Left lung (tissue), 10 donors: ENCODE results near the gene ANAPC7. TPM values are rescaled to one million over a fixed set of nuclear protein-coding genes. Genes with fewer than 3 reads are reported as not detected.
"Not testable (repeated sequence)": the region's sequence is repeated elsewhere in the genome, so short reads cannot be mapped to it uniquely, and the experiment has no call there.

Experiments
- ATAC-seq: fragments of 200-7000 bp; cut with Tn5 transposase; one replicate; pipeline ENCODE4 v1.9.1; 2020; ENCODE audit warnings: moderate library complexity
- DNase-seq, 4 donors: peaks; one replicate each; pipeline ENCODE4 v3.0.0-alpha.2; 2013 to 2020
- H3K27ac ChIP-seq, 2 donors: fragments of 200-600 bp; sonication (generic) in 1 of 2; one replicate each; pipeline versions ENCODE4 v1.5.0 to v1.8.0; 2020 to 2021
- H3K27me3 ChIP-seq, 2 donors: fragments of 200-600 bp; sonication (generic) in 1 of 2; one replicate each; pipeline versions ENCODE4 v1.5.0 to v1.8.0; 2020 to 2021
- H3K36me3 ChIP-seq, 2 donors: fragments of 200-600 bp; sonication (generic) in 1 of 2; one replicate each; pipeline versions ENCODE4 v1.5.0 to v1.8.0; 2020 to 2021
- H3K4me1 ChIP-seq, 2 donors: fragments of 200-600 bp; one replicate each; pipeline ENCODE4 v1.8.0; 2021
- H3K4me3 ChIP-seq, 2 donors: fragments of 200-600 bp; sonication (generic) in 1 of 2; one replicate each; pipeline versions ENCODE4 v1.5.0 to v1.8.0; 2020 to 2021; ENCODE audit warnings: mild to moderate bottlenecking in 1 of 2
- H3K9me3 ChIP-seq, 2 donors: fragments of 200-600 bp; sonication (generic) in 1 of 2; one replicate each; pipeline versions ENCODE4 v1.5.0 to v1.8.0; 2020 to 2021
- CTCF ChIP-seq, 2 donors: fragments of 200-600 bp; sonication (generic) in 1 of 2; IDR thresholded peaks; one replicate each; pipeline versions ENCODE4 v1.5.0 to v1.8.0; 2021; ENCODE audit warnings: antibody characterized with exemption in 2 of 2
- intact Hi-C, 2 donors: fragments of 100-400 bp; cut with DNase I; formaldehyde crosslinking; loops; one replicate each; pipeline versions ENCODE4 v1.11.2 to v1.14.2; 2022
- polyA plus RNA-seq, 6 donors: library from polyadenylated mRNA; unstranded; fragments of 120-200 nt; gene quantifications; one replicate each; pipeline ENCODE4 v1.2.1, GENCODE V29; 2013; ENCODE audit not compliant: insufficient read length in 6 of 6
- total RNA-seq, 2 donors: library from RNA; stranded (reverse); fragmentation: NEBNext Ultra II Directional; extraction: Animal tissue kit (Norgen Biotek cat#: 25700); gene quantifications; one replicate each; pipeline ENCODE4 v1.2.1, GENCODE V29; 2021
- donor health status: DM: no; HTN: yes; CAD: no.
- donor health status: DM: no; HTN: no; CAD: no.

Gene ANAPC7
- total and polyA plus RNA-seq, 8 donors, result 48.6 to 94.6 (median 84.2) TPM

GRCh38 chr12:110343736-110344555, 59.6 kb downstream of the ANAPC7 start:
- ATAC-seq (no peak), DNase-seq (no peak)
- Histone ChIP-seq H3K9me3 (no peaks in the 10 kb centered on the region), H3K27me3 (no peaks in the 10 kb centered on the region), H3K4me3 (no peak overlapping the region), H3K4me1 (peaks cover 6 to 15% of the 10 kb centered on the region in 2 donors), H3K36me3 (peaks cover 8 to 100% of the 10 kb centered on the region in 2 donors), H3K27ac (no peak overlapping the region)
- intact Hi-C loops, result no loop called here
- no peak for TF ChIP-seq CTCF (IDR thresholded peaks at IDR 0.05)

DNA sequence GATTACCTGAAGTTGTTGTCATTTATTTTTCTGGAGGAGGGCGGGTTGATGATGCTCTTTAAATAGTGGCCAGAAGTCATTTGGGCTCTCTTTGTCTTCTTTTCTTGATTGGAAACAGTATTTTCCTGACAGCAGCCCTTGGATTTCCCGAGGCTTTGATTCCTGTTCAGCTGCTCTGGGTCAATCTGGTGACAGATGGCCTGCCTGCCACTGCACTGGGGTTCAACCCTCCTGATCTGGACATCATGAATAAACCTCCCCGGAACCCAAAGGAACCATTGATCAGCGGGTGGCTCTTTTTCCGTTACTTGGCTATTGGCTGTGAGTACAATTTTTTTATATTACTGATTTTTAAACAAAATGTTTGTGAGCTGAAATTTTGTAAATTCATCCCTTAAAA, 60.4 kb downstream of the ANAPC7 start:
- Histone ChIP-seq H3K27ac (no peak overlapping the region), H3K9me3 (no peaks in the 10 kb centered on the region), H3K36me3 (peaks cover 8 to 100% of the 10 kb centered on the region in 2 donors), H3K27me3 (no peaks in the 10 kb centered on the region), H3K4me1 (peaks cover 9 to 18% of the 10 kb centered on the region in 2 donors), H3K4me3 (no peak overlapping the region)
- no peak for TF ChIP-seq CTCF (IDR thresholded peaks at IDR 0.05)
- DNase-seq (no peak), ATAC-seq (no peak)
- intact Hi-C loops, result no loop called here

DNA sequence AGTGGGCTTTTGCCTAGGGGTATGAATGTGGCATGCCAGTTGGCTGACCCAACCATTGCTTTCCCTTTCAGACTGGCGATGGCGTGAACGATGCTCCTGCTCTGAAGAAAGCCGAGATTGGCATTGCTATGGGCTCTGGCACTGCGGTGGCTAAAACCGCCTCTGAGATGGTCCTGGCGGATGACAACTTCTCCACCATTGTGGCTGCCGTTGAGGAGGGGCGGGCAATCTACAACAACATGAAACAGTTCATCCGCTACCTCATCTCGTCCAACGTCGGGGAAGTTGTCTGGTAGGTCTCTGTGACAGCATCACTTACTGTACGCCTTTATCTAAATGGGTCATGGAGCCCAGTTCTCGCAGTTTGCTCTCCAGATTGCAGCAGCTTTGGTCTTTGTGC, 61.4 kb downstream of the ANAPC7 start:
- Histone ChIP-seq H3K27me3 (no peaks in the 10 kb centered on the region), H3K9me3 (no peaks in the 10 kb centered on the region), H3K27ac (no peak overlapping the region), H3K4me1 (peaks cover 9 to 18% of the 10 kb centered on the region in 2 donors), H3K36me3 (peaks cover 8 to 100% of the 10 kb centered on the region in 2 donors), H3K4me3 (no peak overlapping the region)
- DNase-seq (no peak), ATAC-seq (no peak)
- intact Hi-C loops, result no loop called here
- no peak for TF ChIP-seq CTCF (IDR thresholded peaks at IDR 0.05)

DNA sequence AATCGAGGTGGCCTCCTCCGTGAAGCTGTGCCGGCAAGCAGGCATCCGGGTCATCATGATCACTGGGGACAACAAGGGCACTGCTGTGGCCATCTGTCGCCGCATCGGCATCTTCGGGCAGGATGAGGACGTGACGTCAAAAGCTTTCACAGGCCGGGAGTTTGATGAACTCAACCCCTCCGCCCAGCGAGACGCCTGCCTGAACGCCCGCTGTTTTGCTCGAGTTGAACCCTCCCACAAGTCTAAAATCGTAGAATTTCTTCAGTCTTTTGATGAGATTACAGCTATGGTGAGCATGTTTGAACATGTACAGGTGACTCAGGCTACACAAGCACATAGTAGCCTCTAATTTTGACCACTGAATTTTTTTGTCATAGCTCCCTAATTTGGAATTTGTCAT, 62.8 kb downstream of the ANAPC7 start:
- intact Hi-C loops, result no loop called here
- TF ChIP-seq CTCF (IDR thresholded peaks at IDR 0.05), result no peak
- peaks cover 9 to 16% of the 10 kb centered on the region in 2 donors for H3K4me1 ChIP-seq
- H3K4me3 ChIP-seq, result no peak overlapping the region
- peak overlapping the region in 1 of 2 donors; percentile 54 for H3K27ac ChIP-seq
- peaks cover 0 to 100% of the 10 kb centered on the region in 2 donors for H3K36me3 ChIP-seq
- no peaks in the 10 kb centered on the region for H3K27me3 ChIP-seq
- ATAC-seq (no peak), DNase-seq (no peak)
- no peaks in the 10 kb centered on the region for H3K9me3 ChIP-seq

DNA sequence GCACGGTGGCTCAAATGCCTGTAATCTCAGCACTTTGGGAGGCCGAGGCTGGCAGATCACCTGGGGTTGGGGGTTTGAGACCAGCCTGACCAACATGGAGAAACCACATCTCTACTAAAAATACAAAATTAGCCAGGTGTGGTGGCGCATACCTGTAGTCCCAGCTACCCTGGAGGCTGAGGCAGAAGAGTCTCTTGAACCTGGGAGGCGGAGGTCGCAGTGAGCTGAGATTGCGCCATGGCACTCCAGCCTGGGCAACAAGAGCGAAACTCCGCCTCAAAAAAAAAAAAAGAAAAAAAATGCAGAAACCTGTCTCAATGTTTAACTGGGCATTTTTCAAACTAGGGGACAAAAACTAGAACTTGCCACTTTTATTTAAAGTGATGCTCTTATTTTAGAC, 63.2 kb downstream of the ANAPC7 start:
- H3K27me3 ChIP-seq, intact Hi-C loops, H3K9me3 ChIP-seq, DNase-seq, H3K4me3 ChIP-seq: not testable (repeated sequence)
- peak; percentile 36 for ATAC-seq
- Histone ChIP-seq H3K36me3 (peaks cover 0 to 100% of the 10 kb centered on the region in 2 donors), H3K4me1 (peaks cover 9 to 13% of the 10 kb centered on the region in 2 donors), H3K27ac (peak overlapping the region in 1 of 2 donors; percentile 54)
